Tibial nerve (tissue), 4 donors: ENCODE data around the gene IL1F10. TPM values are rescaled to one million over a fixed set of nuclear protein-coding genes. Genes with fewer than 3 reads are reported as not detected.

Experiments
- DNase-seq, 2 donors: peaks; one replicate each; pipeline ENCODE4 v3.0.0-alpha.2; 2019; ENCODE audit warnings: low spot score in 2 of 2
- H3K27ac ChIP-seq, 4 donors: fragments of 200-600 bp; sonication (generic) in 3 of 4; one replicate each; pipeline ENCODE4 v1.5.1; 2017 to 2019; ENCODE audit warnings: mild to moderate bottlenecking in 1 of 4
- H3K27me3 ChIP-seq, 2 donors: fragments of 200-600 bp; sonication (generic) in 1 of 2; one replicate each; pipeline versions ENCODE4 v1.5.1 to v1.6.0; 2017 to 2019
- H3K36me3 ChIP-seq, 3 donors: fragments of 200-600 bp; sonication (generic); one replicate each; pipeline ENCODE4 v1.5.1; 2018 to 2019
- H3K4me1 ChIP-seq, 4 donors: fragments of 200-600 bp; sonication (generic) in 3 of 4; one replicate each; pipeline ENCODE4 v1.5.1; 2017 to 2019
- H3K4me3 ChIP-seq, 4 donors: fragments of 200-600 bp; sonication (generic) in 3 of 4; one replicate each; pipeline ENCODE4 v1.5.1; 2017 to 2019; ENCODE audit warnings: mild to moderate bottlenecking in 1 of 4, moderate library complexity in 1 of 4
- H3K9me3 ChIP-seq, 4 donors: fragments of 200-600 bp; sonication (generic) in 3 of 4; one replicate each; pipeline ENCODE4 v1.5.1; 2017 to 2019
- EP300 ChIP-seq, 2 donors: sonication (generic); formaldehyde crosslinking; IDR thresholded peaks; one replicate each; pipeline ENCODE4 v1.6.1; 2017; ENCODE audit warnings: antibody characterized with exemption in 2 of 2, mild to moderate bottlenecking in 1 of 2
- POLR2A ChIP-seq, 2 donors: fragments of 450-650 bp; IDR thresholded peaks; one replicate each; pipeline ENCODE4 v1.6.1; 2017; ENCODE audit warnings: antibody characterized with exemption in 2 of 2, mild to moderate bottlenecking in 2 of 2, moderate library complexity in 2 of 2
- WGBS, 2 donors: methylation state at CpG; one replicate each; pipeline ENCODE4 v1.1.5; 2018; 5-methylcytosine and 5-hydroxymethylcytosine counted together
- small RNA-seq: library from RNA; depleted of rRNA; stranded (forward); fragments of <200 nt; gene quantifications from one replicate; pipeline ENCODE3, GENCODE V24; 2016
- total RNA-seq, 4 donors: library from RNA; depleted of rRNA; stranded (reverse); fragments of >200 nt; gene quantifications; one replicate each; pipeline ENCODE4 v1.1.0, GENCODE V29; 2016
- TF ChIP-seq, protein P1 (sequence below), 5 experiments: fragments of 200-600 bp in 3 of 5; fragments of 450-650 bp in 2 of 5; sonication (generic) in 3 of 5; IDR thresholded peaks; one replicate each; pipeline ENCODE4 v1.5.1; 2016 to 2019; ENCODE audit warnings: antibody characterized with exemption in 5 of 5, mild to moderate bottlenecking in 3 of 5, moderate library complexity in 2 of 5

Gene IL1F10
- total RNA-seq, 4 donors from 2014 or later = not detected

DNA sequence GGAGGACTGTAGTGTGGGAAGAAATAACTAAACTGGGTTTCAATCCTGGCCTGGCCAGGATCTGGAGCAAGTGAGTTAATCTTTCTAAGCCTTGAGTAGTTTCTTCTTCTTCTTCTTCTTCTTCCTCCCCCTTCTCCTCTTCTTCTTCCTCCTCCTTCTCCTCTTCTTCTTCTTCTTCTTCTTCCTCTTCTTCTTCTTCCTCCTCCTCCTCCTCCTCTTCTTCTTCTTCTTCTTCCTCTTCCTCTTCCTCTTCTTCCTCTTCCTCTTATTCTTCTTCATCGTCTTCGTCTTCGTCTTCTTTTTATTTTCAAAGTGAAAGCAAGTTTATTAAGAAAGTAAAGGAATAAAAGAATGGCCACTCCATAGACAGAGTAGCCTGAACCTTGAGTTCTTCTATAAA lies 53.1 kb downstream of the IL1F10 start:
- TF ChIP-seq POLR2A (IDR thresholded peaks at IDR 0.05) = no peak
- no peak for TF ChIP-seq EP300 (IDR thresholded peaks at IDR 0.05)
- TF ChIP-seq, protein P1, sequence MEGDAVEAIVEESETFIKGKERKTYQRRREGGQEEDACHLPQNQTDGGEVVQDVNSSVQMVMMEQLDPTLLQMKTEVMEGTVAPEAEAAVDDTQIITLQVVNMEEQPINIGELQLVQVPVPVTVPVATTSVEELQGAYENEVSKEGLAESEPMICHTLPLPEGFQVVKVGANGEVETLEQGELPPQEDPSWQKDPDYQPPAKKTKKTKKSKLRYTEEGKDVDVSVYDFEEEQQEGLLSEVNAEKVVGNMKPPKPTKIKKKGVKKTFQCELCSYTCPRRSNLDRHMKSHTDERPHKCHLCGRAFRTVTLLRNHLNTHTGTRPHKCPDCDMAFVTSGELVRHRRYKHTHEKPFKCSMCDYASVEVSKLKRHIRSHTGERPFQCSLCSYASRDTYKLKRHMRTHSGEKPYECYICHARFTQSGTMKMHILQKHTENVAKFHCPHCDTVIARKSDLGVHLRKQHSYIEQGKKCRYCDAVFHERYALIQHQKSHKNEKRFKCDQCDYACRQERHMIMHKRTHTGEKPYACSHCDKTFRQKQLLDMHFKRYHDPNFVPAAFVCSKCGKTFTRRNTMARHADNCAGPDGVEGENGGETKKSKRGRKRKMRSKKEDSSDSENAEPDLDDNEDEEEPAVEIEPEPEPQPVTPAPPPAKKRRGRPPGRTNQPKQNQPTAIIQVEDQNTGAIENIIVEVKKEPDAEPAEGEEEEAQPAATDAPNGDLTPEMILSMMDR (IDR thresholded peaks at IDR 0.05) = no peak
- Histone ChIP-seq H3K4me1 (peaks cover 0 to 7% (median 0%) of the 10 kb centered on the region in 4 donors), H3K27ac (no peak overlapping the region), H3K36me3 (no peaks in the 10 kb centered on the region), H3K27me3 (no peaks in the 10 kb centered on the region), H3K9me3 (no peaks in the 10 kb centered on the region), H3K4me3 (no peak overlapping the region)
- DNase-seq = no peak
- 75 to 77% methylated on average over 3 of the region's 3 CpGs for WGBS, 2 donors

DNA sequence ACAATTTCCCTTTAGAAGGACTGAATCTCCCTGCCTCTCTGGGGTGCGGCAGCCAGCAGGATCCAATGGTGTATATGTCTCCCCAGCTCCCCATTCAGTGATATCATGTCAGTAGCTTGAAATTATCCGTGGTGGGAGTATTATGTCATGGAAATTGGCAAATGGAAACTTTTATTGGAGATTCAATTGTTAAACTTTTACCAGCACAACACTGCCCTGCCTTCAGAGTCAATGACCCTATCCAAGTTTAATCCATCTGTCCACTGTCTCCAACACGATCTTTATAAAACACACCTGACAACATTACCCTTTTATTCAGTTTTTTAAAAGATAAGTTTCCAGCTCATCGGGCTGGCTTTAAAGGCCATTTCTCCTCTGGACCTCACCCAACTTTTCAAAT lies 54.6 kb downstream of the IL1F10 start:
- H3K27me3 ChIP-seq = no peaks in the 10 kb centered on the region
- 76 to 77% methylated on average over 4 of the region's 4 CpGs for WGBS, 2 donors

DNA sequence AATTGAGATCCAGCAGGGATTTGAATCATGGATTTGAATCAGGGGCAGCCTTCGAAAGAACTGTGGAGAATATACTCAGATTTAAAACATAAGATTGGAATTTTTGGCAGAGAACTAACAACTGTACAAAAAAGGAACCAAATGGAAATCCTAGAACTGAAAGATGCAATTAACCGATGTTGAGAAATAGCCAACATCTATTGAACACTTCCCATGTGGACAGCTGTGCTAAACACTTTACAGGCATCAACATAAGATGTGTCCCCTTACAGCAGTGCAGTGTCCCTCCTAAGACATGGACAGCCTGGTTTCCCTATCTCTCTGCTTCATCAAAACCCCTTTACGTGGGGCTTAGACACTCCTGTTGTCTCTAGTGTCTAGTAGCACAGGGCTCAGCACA lies 56.0 kb downstream of the IL1F10 start:
- no peaks in the 10 kb centered on the region for H3K9me3 ChIP-seq
- H3K4me1 ChIP-seq = no peaks in the 10 kb centered on the region
- no peak overlapping the region for H3K4me3 ChIP-seq
- whole genome bisulfite sequencing, 2 donors = 75 to 79% methylated on average over 3 of the region's 3 CpGs
- TF ChIP-seq POLR2A (IDR thresholded peaks at IDR 0.05) (no peak), EP300 (IDR thresholded peaks at IDR 0.05) (no peak)
- H3K36me3 ChIP-seq = no peaks in the 10 kb centered on the region
- H3K27me3 ChIP-seq = no peaks in the 10 kb centered on the region
- no peak overlapping the region for H3K27ac ChIP-seq
- no peak for DNase-seq

More for the DNA sequence above, 54.6 kb downstream of the IL1F10 start:
- DNase-seq = no peak
- H3K4me3 ChIP-seq = no peak overlapping the region
- H3K4me1 ChIP-seq = no peaks in the 10 kb centered on the region
- H3K27ac ChIP-seq = no peak overlapping the region
- H3K36me3 ChIP-seq = no peaks in the 10 kb centered on the region
- TF ChIP-seq EP300 (IDR thresholded peaks at IDR 0.05) = no peak
- TF ChIP-seq, protein P1 (IDR thresholded peaks at IDR 0.05) = no peak
- no peak for TF ChIP-seq POLR2A (IDR thresholded peaks at IDR 0.05)
- H3K9me3 ChIP-seq = no peaks in the 10 kb centered on the region

DNA sequence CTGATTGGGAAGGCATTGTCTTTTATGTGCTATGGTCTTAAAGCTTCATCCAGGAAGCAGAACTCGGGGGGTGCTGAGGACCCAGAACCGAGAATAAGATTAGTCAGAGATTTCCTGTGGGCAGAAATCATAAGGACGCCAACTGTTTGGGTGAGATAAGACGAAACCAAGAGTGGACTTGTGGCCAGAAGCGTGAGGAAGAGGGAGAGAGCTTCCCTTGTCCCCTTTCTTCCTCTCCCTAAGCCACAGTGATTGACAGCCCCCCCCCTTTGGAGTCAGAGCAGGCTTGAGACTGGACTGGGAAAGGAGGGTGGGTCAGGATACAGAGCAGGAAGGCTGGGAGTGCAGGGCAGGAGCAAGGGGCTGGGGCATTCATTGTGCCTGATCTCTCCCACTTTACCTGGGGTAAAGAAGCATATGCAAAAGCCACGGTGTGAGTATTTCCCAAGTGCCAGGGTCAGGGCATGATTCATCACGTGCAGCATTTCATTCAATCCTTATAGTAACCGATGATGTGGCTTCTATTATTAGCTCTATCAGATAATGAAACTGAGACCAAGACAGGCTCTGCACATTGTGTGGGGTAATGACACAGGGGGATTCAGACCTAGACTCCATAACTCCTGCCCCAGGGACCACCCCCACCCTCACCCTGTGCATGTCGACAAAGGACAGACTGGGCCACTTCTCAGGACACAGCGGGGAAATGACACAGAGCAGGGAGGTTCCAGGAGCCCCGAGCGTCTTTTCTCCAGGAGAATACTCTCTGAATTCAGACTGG lies 56.6 kb downstream of the IL1F10 start:
- Histone ChIP-seq H3K36me3 (no peaks in the 10 kb centered on the region), H3K27ac (no peak overlapping the region), H3K4me3 (no peak overlapping the region), H3K9me3 (no peaks in the 10 kb centered on the region), H3K27me3 (no peaks in the 10 kb centered on the region), H3K4me1 (no peaks in the 10 kb centered on the region)
- TF ChIP-seq, protein P1 (IDR thresholded peaks at IDR 0.05) = no peak
- TF ChIP-seq EP300 (IDR thresholded peaks at IDR 0.05) (no peak), POLR2A (IDR thresholded peaks at IDR 0.05) (no peak)
- no peak for DNase-seq
- 47 to 56% methylated on average over 12 of the region's 12 CpGs for WGBS, 2 donors

Small RNA genes within 50 kb of the gene (small RNA-seq; reads per million reads assigned to genes)
- not detected for gene RNU6-1180P

Other genes starting within 250 kb of the IL1F10 start
- 1 to 10 TPM in 1 of 4 donors, under 1 TPM in 2, not detected in 1; 0.22 to 2.7 (median 0.39) TPM for gene IL1B, start 231.2 kb upstream of the IL1F10 start, total RNA-seq
- gene IL37, start 156.8 kb upstream of the IL1F10 start, total RNA-seq = not detected
- gene IL36G, start 90.0 kb upstream of the IL1F10 start, total RNA-seq = not detected
- gene IL36A, start 62.5 kb upstream of the IL1F10 start, total RNA-seq = not detected
- gene IL36B, start 15.1 kb upstream of the IL1F10 start, total RNA-seq = not detected
- not detected for gene IL36RN, start 8.8 kb upstream of the IL1F10 start, total RNA-seq
- gene IL1RN, start 59.6 kb downstream of the IL1F10 start, total RNA-seq = under 1 TPM in 1 of 4 donors, not detected in 3; 0.59 TPM
- gene PSD4, start 106.0 kb downstream of the IL1F10 start, total RNA-seq = 10 to 100 TPM in 3 of 4 donors, 1 to 10 TPM in 1; 8.7 to 20.7 (median 11.3) TPM
- 10 to 100 TPM in 1 of 4 donors, 1 to 10 TPM in 3; 2.2 to 11.4 (median 5.2) TPM for gene PAX8, start 211.0 kb downstream of the IL1F10 start, total RNA-seq